Measurements from ENCODE around the gene BTNL2.

Gene BTNL2

GRCh38 chr6:32413427-32414047 lies 6.6 kb upstream of the BTNL2 start:
- DNase-seq: peak; percentile 77 to 87 (median 81)

- no peak for DNase-seq
Observed at GRCh38 chr6:32411566-32412327, 4.8 kb upstream of the BTNL2 start.

- no peak for DNase-seq
Observed at GRCh38 chr6:32410906-32411305, 3.9 kb upstream of the BTNL2 start.

GRCh38 chr6:32406197-32406596 lies 784 bp downstream of the BTNL2 start:
- DNase-seq: no peak

- no peak for DNase-seq
Observed at GRCh38 chr6:32405656-32406055, 1.3 kb downstream of the BTNL2 start.

GRCh38 chr6:32402812-32403211 lies 4.2 kb downstream of the BTNL2 start:
- DNase-seq: no peak

- DNase-seq: no peak
Observed at GRCh38 chr6:32401284-32401963, 5.6 kb downstream of the BTNL2 start.

GRCh38 chr6:32397252-32397920 lies 9.6 kb downstream of the BTNL2 start:
- DNase-seq: no peak

- no peak for DNase-seq
Observed at GRCh38 chr6:32396028-32396427, 11.0 kb downstream of the BTNL2 start.

GRCh38 chr6:32393665-32394420 lies 13.1 kb downstream of the BTNL2 start:
- peak; percentile 41 to 76 (median 59) for DNase-seq

- no peak for DNase-seq
Observed at GRCh38 chr6:32391505-32391904, 15.5 kb downstream of the BTNL2 start.

- DNase-seq: peak; percentile 34 to 53 (median 35)
Observed at GRCh38 chr6:32387589-32388340, 19.2 kb downstream of the BTNL2 start.

GRCh38 chr6:32386040-32386439 lies 20.9 kb downstream of the BTNL2 start:
- no peak for DNase-seq

- peak in 2 of 3 donors; percentile 39 to 49 for DNase-seq
Observed at GRCh38 chr6:32382757-32383420, 24.1 kb downstream of the BTNL2 start.

- no peak for DNase-seq
Observed at GRCh38 chr6:32379545-32379944, 27.4 kb downstream of the BTNL2 start.

GRCh38 chr6:32375739-32376529 lies 31.0 kb downstream of the BTNL2 start:
- DNase-seq: no peak

GRCh38 chr6:32371803-32372202 lies 35.2 kb downstream of the BTNL2 start, which contains the start of gene TSBP1:
Gene TSBP1, minus strand, starts transcription at chr6:32371903. Its CDS starts 197 bp downstream, at chr6:32371706.
- DNase-seq: no peak

- no peak for DNase-seq
Observed at GRCh38 chr6:32371229-32371628, 35.8 kb downstream of the BTNL2 start.

- DNase-seq: no peak
Observed at GRCh38 chr6:32370505-32370904, 36.5 kb downstream of the BTNL2 start.

GRCh38 chr6:32369660-32370059 lies 37.3 kb downstream of the BTNL2 start:
- peak; percentile 54 to 72 (median 64) for DNase-seq
